ENCODE measurements around the gene SHCBP1L.

DNA sequence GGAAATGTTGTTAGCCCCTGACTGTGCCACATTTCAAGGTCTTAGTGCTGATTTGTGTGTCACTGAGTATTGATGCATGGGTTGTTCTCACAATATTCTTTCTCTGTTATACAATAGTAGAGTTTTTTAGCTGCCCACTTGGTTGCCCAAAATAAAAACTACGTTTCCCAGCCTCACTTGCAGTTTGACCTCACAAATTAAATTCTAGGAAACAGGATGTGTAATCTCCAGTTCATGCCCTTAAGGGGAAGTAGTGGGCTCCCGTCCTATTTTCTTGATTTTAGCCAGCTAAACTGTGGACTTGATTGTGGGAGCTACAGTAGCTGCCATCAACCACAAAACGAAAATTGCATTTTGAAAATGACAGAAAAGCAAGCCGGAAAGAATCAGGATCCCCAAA, 42.9 kb upstream of the SHCBP1L start:
- TF ChIP-seq, protein P1, sequence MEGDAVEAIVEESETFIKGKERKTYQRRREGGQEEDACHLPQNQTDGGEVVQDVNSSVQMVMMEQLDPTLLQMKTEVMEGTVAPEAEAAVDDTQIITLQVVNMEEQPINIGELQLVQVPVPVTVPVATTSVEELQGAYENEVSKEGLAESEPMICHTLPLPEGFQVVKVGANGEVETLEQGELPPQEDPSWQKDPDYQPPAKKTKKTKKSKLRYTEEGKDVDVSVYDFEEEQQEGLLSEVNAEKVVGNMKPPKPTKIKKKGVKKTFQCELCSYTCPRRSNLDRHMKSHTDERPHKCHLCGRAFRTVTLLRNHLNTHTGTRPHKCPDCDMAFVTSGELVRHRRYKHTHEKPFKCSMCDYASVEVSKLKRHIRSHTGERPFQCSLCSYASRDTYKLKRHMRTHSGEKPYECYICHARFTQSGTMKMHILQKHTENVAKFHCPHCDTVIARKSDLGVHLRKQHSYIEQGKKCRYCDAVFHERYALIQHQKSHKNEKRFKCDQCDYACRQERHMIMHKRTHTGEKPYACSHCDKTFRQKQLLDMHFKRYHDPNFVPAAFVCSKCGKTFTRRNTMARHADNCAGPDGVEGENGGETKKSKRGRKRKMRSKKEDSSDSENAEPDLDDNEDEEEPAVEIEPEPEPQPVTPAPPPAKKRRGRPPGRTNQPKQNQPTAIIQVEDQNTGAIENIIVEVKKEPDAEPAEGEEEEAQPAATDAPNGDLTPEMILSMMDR (IDR thresholded peaks at IDR 0.05) = no peak
- TF ChIP-seq, protein P2, sequence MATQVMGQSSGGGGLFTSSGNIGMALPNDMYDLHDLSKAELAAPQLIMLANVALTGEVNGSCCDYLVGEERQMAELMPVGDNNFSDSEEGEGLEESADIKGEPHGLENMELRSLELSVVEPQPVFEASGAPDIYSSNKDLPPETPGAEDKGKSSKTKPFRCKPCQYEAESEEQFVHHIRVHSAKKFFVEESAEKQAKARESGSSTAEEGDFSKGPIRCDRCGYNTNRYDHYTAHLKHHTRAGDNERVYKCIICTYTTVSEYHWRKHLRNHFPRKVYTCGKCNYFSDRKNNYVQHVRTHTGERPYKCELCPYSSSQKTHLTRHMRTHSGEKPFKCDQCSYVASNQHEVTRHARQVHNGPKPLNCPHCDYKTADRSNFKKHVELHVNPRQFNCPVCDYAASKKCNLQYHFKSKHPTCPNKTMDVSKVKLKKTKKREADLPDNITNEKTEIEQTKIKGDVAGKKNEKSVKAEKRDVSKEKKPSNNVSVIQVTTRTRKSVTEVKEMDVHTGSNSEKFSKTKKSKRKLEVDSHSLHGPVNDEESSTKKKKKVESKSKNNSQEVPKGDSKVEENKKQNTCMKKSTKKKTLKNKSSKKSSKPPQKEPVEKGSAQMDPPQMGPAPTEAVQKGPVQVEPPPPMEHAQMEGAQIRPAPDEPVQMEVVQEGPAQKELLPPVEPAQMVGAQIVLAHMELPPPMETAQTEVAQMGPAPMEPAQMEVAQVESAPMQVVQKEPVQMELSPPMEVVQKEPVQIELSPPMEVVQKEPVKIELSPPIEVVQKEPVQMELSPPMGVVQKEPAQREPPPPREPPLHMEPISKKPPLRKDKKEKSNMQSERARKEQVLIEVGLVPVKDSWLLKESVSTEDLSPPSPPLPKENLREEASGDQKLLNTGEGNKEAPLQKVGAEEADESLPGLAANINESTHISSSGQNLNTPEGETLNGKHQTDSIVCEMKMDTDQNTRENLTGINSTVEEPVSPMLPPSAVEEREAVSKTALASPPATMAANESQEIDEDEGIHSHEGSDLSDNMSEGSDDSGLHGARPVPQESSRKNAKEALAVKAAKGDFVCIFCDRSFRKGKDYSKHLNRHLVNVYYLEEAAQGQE (IDR thresholded peaks at IDR 0.05; ENCODE audit: insufficient read depth in 1 of 2, low read depth in 2 of 2, low read length in 1 of 2) = no peak
- TF ChIP-seq SIN3A (IDR thresholded peaks at IDR 0.05; ENCODE audit: borderline replicate concordance, insufficient read depth, low read depth, low read length) (no peak), POLR2AphosphoS5 (IDR thresholded peaks at IDR 0.05; ENCODE audit: low read depth, low read length) (no peak)
